SK-N-MC (cell line): ENCODE measurements around the gene HDAC7.

ENCODE experiments used
- EZH2 ChIP-seq: fragments of 200-600 bp; sonication (generic); IDR thresholded peaks from one replicate; pipeline ENCODE4 v1.6.1; 2017; ENCODE audit warnings: antibody characterized with exemption
- POLR2AphosphoS5 ChIP-seq: IDR thresholded peaks from 2 replicates; pipeline ENCODE4 v1.6.1; 2012; ENCODE audit warnings: mild to moderate bottlenecking, low read depth, low read length, borderline replicate concordance

GRCh38 chr12:47799357-47799955 is 20.2 kb downstream of the HDAC7 start:
- TF ChIP-seq EZH2 (no peak), POLR2AphosphoS5 (no peak)
